OCI-LY3 (cell line): ENCODE measurements around the gene CDC25A.
A peak's percentile ranks its signal among the peaks of the same experiment; 100 is the strongest.

Experiments used
- H2AFZ ChIP-seq: fragments of 200-600, 300-600 bp; shearing (Covaris generic); 2 replicates; pipeline ENCODE4 v1.6.0; 2014; ENCODE audit warnings: antibody characterized with exemption, low read depth, low read length
- H3K27ac ChIP-seq: fragments of 200-600, 300-600 bp; sonication (generic); 2 replicates; pipeline ENCODE4 v1.5.1; 2014; ENCODE audit warnings: mild to moderate bottlenecking, low read length, moderate library complexity, mixed read lengths
- H3K27me3 ChIP-seq: fragments of 200-600, 300-600 bp; sonication (generic); 2 replicates; pipeline ENCODE4 v1.6.1; 2014; ENCODE audit warnings: low read depth, low read length, mixed read lengths
- H3K36me3 ChIP-seq: fragments of 200-600, 300-600 bp; sonication (generic); replicated peaks from 2 replicates; pipeline ENCODE3; 2014; ENCODE audit warnings: low read depth, low read length, mixed read lengths
- H3K4me1 ChIP-seq: fragments of 300-600, 200-600 bp; sonication (generic); 2 replicates; pipeline ENCODE4 v1.6.1; 2014; ENCODE audit warnings: low read length, mixed read lengths
- H3K4me2 ChIP-seq: fragments of 200-600, 300-600 bp; sonication (generic); 2 replicates; pipeline ENCODE4 v1.6.1; 2014; ENCODE audit warnings: low read length, mixed read lengths
- H3K4me3 ChIP-seq: fragments of 300-600, 200-600 bp; sonication (generic); 2 replicates; pipeline ENCODE4 v1.5.1; 2014; ENCODE audit warnings: antibody characterized with exemption, mild to moderate bottlenecking, low read length, moderate library complexity
- H3K79me2 ChIP-seq: fragments of 300-600, 200-600 bp; shearing (Covaris generic); 2 replicates; pipeline ENCODE4 v1.6.1; 2014; ENCODE audit warnings: mild to moderate bottlenecking, low read length, mixed read lengths
- H3K9ac ChIP-seq: fragments of 300-600, 200-600 bp; shearing (Covaris generic); 2 replicates; pipeline ENCODE4 v1.6.0; 2014; ENCODE audit warnings: mild to moderate bottlenecking, low read length, moderate library complexity
- H3K9me3 ChIP-seq: fragments of 200-600, 300-600 bp; shearing (Covaris generic); 2 replicates; pipeline ENCODE4 v1.6.1; 2014; ENCODE audit warnings: low read length, mixed read lengths; ENCODE audit not compliant: insufficient read depth
- H4K20me1 ChIP-seq: fragments of 200-600, 300-600 bp; sonication (generic); 2 replicates; pipeline ENCODE4 v1.6.1; 2016; ENCODE audit warnings: low read length, mixed read lengths; ENCODE audit not compliant: insufficient read depth
- EZH2phosphoT487 ChIP-seq: fragments of 200-600 bp; shearing (Covaris generic); IDR thresholded peaks from 2 replicates; pipeline ENCODE4 v1.6.1; 2018; ENCODE audit warnings: antibody characterized with exemption, mixed run types, low read depth
- TF ChIP-seq, protein P1 (sequence below): fragments of 200-600, 300-600 bp; sonication (generic); IDR thresholded peaks from 2 replicates; pipeline ENCODE4 v1.5.1; 2014; ENCODE audit warnings: antibody characterized with exemption, low read length, low read depth

CDC25A gene

DNA sequence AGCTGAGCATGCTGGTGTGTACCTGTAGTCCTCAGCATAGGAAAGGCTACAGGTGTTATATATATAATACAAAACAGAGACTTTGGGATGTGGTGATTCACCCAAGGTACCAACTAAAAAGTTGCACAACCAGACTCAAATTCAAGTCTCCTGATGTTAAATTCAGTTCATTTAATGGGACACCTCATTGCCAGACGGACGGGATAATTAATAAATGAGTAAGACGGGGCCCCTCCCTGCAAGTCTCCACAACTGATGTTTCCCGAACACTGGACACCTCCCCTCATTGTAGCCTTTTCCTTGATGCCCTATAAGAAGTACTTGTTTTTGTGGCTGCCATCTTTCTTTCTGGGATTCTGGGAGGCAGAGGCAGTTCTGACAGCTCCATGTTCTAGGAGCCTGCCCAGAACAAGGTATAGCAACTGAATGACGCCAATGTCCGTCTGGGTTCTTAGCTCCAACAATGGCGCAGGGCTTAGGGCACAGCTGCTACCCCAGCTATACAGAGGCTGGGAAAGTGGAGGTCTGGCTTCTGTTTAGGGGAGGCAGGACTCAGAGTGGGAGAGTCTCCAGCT, 50.7 kb downstream of the CDC25A start:
- Histone ChIP-seq H3K4me2 (no peak overlapping the region), H2AFZ (no peak overlapping the region), H3K4me1 (peaks cover 7% of the 10 kb centered on the region; the same call in 1 of the 2 replicates), H3K27ac (no peak overlapping the region), H3K9me3 (no peaks in the 10 kb centered on the region), H3K27me3 (no peaks in the 10 kb centered on the region), H4K20me1 (no peaks in the 10 kb centered on the region), H3K9ac (no peak overlapping the region), H3K79me2 (no peaks in the 10 kb centered on the region), H3K36me3 (no peaks in the 10 kb centered on the region), H3K4me3 (no peak overlapping the region)
- TF ChIP-seq, protein P1, sequence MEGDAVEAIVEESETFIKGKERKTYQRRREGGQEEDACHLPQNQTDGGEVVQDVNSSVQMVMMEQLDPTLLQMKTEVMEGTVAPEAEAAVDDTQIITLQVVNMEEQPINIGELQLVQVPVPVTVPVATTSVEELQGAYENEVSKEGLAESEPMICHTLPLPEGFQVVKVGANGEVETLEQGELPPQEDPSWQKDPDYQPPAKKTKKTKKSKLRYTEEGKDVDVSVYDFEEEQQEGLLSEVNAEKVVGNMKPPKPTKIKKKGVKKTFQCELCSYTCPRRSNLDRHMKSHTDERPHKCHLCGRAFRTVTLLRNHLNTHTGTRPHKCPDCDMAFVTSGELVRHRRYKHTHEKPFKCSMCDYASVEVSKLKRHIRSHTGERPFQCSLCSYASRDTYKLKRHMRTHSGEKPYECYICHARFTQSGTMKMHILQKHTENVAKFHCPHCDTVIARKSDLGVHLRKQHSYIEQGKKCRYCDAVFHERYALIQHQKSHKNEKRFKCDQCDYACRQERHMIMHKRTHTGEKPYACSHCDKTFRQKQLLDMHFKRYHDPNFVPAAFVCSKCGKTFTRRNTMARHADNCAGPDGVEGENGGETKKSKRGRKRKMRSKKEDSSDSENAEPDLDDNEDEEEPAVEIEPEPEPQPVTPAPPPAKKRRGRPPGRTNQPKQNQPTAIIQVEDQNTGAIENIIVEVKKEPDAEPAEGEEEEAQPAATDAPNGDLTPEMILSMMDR, result no peak
- TF ChIP-seq EZH2phosphoT487, result no peak

DNA sequence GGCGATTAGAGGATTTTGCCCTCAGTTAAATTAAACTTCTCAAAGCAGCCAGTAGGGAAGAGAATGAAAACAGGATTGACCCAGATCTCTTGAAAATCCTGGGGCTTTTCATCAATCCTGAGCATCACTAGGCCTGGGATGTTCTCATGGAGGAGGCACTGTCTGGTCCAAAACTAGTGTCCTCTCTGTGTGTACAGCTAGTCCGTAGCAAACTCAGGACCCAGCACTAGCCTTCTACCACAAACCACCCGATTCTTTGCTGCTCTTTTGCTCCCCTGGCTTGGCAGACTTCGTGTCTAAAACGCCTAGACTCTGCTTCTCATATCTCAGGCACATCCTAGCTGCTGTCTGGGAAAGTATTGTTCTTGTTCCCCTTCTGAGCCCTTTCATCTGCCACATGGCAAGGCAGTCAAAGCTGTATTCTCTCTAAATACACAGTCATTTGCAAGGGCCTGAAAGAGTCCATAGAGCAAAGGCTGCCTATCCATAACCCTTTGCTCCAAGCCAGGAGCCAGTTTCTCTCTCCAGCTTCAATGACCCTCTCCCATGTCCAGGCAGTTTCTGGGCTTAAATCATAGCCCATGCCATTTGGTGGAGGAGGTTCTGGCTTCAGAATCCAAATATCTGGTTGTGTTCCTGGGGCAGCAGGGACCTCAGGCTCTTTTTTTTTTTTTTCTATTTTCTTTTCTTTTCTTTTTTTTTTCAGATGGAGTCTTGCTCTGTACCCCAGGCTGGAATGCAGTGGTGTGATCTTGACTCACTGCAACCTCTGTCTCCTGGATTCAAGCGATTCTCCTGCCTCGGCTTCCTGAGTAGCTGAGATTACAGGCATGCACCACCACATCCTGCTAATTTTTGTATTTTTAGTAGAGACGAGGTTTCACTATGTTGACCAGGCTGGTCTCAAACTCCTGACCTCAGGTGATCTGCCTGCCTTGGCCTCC, 52.4 kb downstream of the CDC25A start:
- Histone ChIP-seq H2AFZ (0 out of 2 replicates have a peak overlapping the region, but pooled peaks have one; percentile 8), H3K27ac (no peak overlapping the region), H3K36me3 (no peaks in the 10 kb centered on the region), H3K4me2 (no peak overlapping the region), H4K20me1 (no peaks in the 10 kb centered on the region), H3K27me3 (no peaks in the 10 kb centered on the region), H3K4me3 (no peak overlapping the region), H3K79me2 (no peaks in the 10 kb centered on the region), H3K9me3 (no peaks in the 10 kb centered on the region), H3K9ac (no peak overlapping the region), H3K4me1 (peaks cover 7% of the 10 kb centered on the region; the same call in 1 of the 2 replicates)
- TF ChIP-seq EZH2phosphoT487, result no peak
- TF ChIP-seq, protein P1, result no peak

DNA sequence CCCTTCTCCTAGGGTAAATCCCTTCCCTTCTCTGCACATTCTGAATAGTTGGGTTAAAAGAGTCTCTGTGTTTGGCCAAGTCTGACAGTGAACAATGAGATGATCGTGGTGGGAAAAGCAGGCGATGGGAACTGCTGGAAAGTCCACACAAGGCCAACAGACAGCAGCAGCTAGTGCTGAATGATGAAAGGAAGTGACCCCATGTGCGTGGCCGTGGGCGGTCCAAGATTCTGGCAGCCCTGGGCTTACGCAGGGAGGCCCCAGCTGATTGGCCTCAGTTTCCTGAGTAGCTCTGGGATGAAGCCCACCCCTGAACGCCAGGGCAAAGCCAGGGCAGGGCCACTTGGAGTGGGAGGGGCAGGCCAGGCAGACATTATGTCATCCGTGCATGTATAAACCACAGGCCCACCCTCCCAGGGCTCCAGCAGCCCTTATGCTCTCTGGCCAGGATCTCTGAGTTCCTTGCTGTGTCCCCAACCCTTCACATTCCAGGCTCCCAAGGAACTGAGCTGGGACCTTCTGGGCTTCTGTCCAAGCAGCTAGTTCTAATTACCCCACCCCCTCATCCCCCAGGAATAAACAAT, 57.8 kb downstream of the CDC25A start:
- Histone ChIP-seq H4K20me1 (no peaks in the 10 kb centered on the region), H3K9me3 (no peaks in the 10 kb centered on the region), H2AFZ (no peak overlapping the region), H3K27ac (no peak overlapping the region), H3K27me3 (no peaks in the 10 kb centered on the region), H3K36me3 (no peaks in the 10 kb centered on the region), H3K79me2 (no peaks in the 10 kb centered on the region), H3K4me1 (peaks cover 14% of the 10 kb centered on the region; the same call in 1 of the 2 replicates), H3K9ac (no peak overlapping the region), H3K4me3 (no peak overlapping the region), H3K4me2 (no peak overlapping the region)
- TF ChIP-seq, protein P1, result no peak
- TF ChIP-seq EZH2phosphoT487, result no peak

DNA sequence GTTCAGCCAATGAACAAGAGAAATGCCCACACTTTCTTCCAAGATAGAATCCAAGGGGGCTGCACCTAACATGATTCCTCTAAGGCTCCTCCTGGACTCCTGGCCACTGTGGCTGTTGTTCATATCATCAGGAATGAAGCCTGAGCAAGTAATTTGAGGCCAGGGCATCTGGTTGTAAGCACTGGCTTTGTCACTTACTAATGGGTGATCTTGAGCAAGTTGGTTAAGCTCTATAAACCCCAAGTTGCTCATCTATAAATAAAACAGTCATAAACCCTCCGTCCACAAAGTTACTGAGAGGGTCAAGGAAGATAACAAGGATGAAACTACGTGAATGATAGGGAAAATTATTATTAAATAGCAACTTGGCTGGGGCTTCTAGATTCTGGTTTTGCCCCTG, 58.3 kb downstream of the CDC25A start:
- Histone ChIP-seq H2AFZ (no peak overlapping the region), H3K27ac (no peak overlapping the region)

More for the DNA sequence above, 58.3 kb downstream of the CDC25A start:
- H3K4me2 ChIP-seq, result no peak overlapping the region
- H3K4me3 ChIP-seq, result no peak overlapping the region
- no peaks in the 10 kb centered on the region for H3K36me3 ChIP-seq
- no peaks in the 10 kb centered on the region for H3K27me3 ChIP-seq
- peaks cover 14% of the 10 kb centered on the region; the same call in 1 of the 2 replicates for H3K4me1 ChIP-seq
- no peak overlapping the region for H3K9ac ChIP-seq
- no peak for TF ChIP-seq EZH2phosphoT487
- TF ChIP-seq, protein P1, result no peak
- H3K79me2 ChIP-seq, result no peaks in the 10 kb centered on the region
- H4K20me1 ChIP-seq, result no peaks in the 10 kb centered on the region
- H3K9me3 ChIP-seq, result no peaks in the 10 kb centered on the region
